ENCODE measurements around the gene GCN1. TPM values are rescaled to one million over a fixed set of nuclear protein-coding genes. Genes with fewer than 3 reads are reported as not detected.
A peak's percentile ranks its signal among the peaks of the same experiment; 100 is the strongest.

The GCN1 gene
- total RNA-seq, 2 donors from 2014 or later, result 39.3 to 120 TPM

DNA sequence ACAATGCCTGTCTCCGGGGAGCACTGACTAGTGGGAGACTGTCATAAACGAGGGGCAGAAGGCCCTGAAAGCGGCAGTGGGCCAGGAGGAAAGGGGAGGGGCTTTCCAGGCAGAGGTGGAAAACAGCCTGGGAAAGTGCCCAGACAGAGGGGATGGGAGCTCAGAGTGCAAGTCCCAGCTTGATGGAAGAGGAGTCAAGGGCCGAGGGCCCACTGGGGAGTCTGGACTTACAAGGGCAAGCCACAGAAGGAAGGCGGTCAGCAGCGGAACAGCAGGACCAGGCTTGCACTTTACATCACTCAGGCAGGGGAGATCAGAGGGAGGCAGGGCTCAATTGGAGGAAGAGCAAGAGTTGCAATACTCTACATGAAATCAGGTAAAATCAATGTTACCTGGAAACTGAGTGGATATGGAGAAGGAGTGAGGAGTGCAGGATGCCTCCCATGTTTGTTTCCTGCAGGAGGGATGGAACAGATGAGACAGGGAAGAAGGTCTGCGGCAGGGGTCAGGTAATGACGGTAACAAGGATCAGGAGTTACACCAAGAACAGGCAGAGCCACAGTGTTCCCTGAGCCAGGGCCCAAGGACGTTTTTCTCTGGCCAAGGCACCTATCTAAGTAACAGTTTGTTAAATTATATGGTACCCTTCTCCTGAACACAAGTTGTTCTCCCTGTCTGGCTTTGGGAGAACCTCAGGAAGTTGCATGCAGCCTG, 47.2 kb upstream of the GCN1 start:
- Histone ChIP-seq H3K36me3 (no peaks in the 10 kb centered on the region), H3K27me3 (replicated peaks; ENCODE audit: insufficient read depth) (no peaks in the 10 kb centered on the region), H3K4me3 (no peak overlapping the region), H3K9me3 (no peaks in the 10 kb centered on the region), H3K4me1 (replicated peaks) (peaks cover 14% of the 10 kb centered on the region), H3K27ac (peak overlapping the region; percentile 50 to 60)
- TF ChIP-seq POLR2A (IDR thresholded peaks at IDR 0.05) (no peak), POLR2AphosphoS5 (IDR thresholded peaks at IDR 0.05) (peak; percentile 15), CTCF (IDR thresholded peaks at IDR 0.05) (peak in 1 of 4 experiments; percentile 19)
- 25% methylated on average over 9 of the region's 9 CpGs for WGBS
- intact Hi-C loops (cut with DNase I), result no loop called here
- no peak for DNase-seq (ENCODE audit: low spot score)

GRCh38 chr12:120240495-120240833, 45.9 kb upstream of the GCN1 start:
- Histone ChIP-seq H3K27ac (peak overlapping the region; percentile 50 to 60), H3K4me3 (no peak overlapping the region), H3K9me3 (no peaks in the 10 kb centered on the region), H3K27me3 (replicated peaks; ENCODE audit: insufficient read depth) (no peaks in the 10 kb centered on the region), H3K36me3 (no peaks in the 10 kb centered on the region), H3K4me1 (replicated peaks) (peaks cover 15% of the 10 kb centered on the region)
- no peak for TF ChIP-seq POLR2AphosphoS5 (IDR thresholded peaks at IDR 0.05)
- no peak for TF ChIP-seq POLR2A (IDR thresholded peaks at IDR 0.05)
- TF ChIP-seq CTCF (IDR thresholded peaks at IDR 0.05), result no peak
- intact Hi-C loops (cut with DNase I), result no loop called here
- 61% methylated on average over 5 of the region's 5 CpGs for WGBS
- no peak for DNase-seq (ENCODE audit: low spot score)

DNA sequence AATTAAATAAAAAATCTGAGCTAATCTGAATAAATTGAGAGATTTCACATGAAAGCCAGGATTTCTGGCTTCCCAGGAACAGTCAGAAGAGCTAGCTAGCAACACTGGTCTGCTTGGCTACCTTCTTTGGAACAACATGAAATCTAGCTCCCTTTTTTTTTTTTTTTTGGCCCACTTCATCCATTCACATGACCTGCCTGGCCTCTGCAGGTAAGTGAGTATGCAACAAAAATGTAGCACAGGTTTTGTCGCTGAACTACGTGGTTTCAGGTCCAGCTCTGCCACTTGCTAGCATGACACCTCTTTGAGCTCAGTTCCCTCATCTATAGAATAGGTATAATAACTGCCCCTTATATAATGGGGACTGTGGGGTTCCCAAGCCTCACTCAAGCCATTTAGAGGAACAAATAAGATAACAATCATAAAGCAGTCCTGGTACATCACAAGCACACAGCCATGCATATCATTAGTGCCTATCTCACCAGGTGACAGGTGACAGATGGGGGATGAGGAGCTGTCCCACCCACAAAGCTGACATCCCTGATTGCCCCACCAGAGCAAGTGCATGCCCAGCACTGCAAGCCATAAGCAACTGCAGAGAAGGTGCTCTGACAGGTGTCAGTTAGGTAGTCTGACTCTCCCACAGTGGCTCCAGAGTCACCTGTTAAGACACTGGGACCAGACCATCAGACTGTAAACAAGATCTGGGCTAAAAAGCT, 45.4 kb upstream of the GCN1 start:
- WGBS, result 91% methylated on average over 2 of the region's 2 CpGs
- intact Hi-C loops (cut with DNase I), result no loop called here
- Histone ChIP-seq H3K4me1 (replicated peaks) (peaks cover 20% of the 10 kb centered on the region), H3K9me3 (no peaks in the 10 kb centered on the region), H3K36me3 (no peaks in the 10 kb centered on the region), H3K4me3 (no peak overlapping the region), H3K27ac (no peak overlapping the region), H3K27me3 (replicated peaks; ENCODE audit: insufficient read depth) (no peaks in the 10 kb centered on the region)
- no peak for DNase-seq (ENCODE audit: low spot score)
- no peak for TF ChIP-seq CTCF (IDR thresholded peaks at IDR 0.05)
- no peak for TF ChIP-seq POLR2AphosphoS5 (IDR thresholded peaks at IDR 0.05)

GRCh38 chr12:120238839-120239445, 44.4 kb upstream of the GCN1 start:
- no peaks in the 10 kb centered on the region for H3K27me3 ChIP-seq (replicated peaks; ENCODE audit: insufficient read depth)
- no peak overlapping the region for H3K4me3 ChIP-seq
- H3K4me1 ChIP-seq (replicated peaks), result peaks cover 29% of the 10 kb centered on the region
- H3K9me3 ChIP-seq, result no peaks in the 10 kb centered on the region
- no peaks in the 10 kb centered on the region for H3K36me3 ChIP-seq
- no peak for TF ChIP-seq POLR2AphosphoS5 (IDR thresholded peaks at IDR 0.05)
- DNase-seq (ENCODE audit: low spot score), result no peak
- 88% methylated on average over 12 of the region's 12 CpGs for WGBS
- intact Hi-C loops (cut with DNase I), result no loop called here
- H3K27ac ChIP-seq, result peak overlapping the region in 1 of 2 donors; percentile 13

DNA sequence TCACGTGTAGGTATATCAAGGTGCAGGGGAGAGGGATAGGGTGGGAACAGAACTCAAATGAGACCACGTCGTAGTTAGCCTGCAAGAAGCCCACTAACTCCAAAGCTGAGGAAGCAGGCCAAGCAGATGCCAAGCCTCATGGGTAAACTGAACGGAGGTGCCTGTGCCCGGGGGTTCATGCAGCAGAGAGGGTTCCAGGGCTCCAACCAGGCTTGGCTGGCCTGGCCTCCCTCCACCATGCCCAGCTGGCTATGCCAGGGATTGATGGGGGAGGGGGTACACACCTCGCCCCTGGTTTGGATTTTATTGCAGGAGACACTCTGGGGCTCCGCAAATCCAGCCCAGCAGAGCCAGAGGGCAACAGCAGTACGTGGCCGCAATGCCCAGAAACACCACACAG, 43.7 kb upstream of the GCN1 start:
- intact Hi-C loops (cut with DNase I), result no loop called here
- Histone ChIP-seq H3K27me3 (replicated peaks; ENCODE audit: insufficient read depth) (no peaks in the 10 kb centered on the region), H3K4me1 (replicated peaks) (peaks cover 30% of the 10 kb centered on the region), H3K36me3 (no peaks in the 10 kb centered on the region), H3K4me3 (no peak overlapping the region), H3K9me3 (no peaks in the 10 kb centered on the region), H3K27ac (peak overlapping the region in 1 of 2 donors; percentile 20)
- 70% methylated on average over 9 of the region's 9 CpGs for WGBS
- DNase-seq (ENCODE audit: low spot score), result no peak
- TF ChIP-seq POLR2AphosphoS5 (IDR thresholded peaks at IDR 0.05) (no peak), POLR2A (IDR thresholded peaks at IDR 0.05) (no peak), CTCF (IDR thresholded peaks at IDR 0.05) (no peak)

Measured in prostate gland (tissue), 2 donors.